B cell (primary cell): ENCODE data around the gene NFATC2. TPM values are rescaled to one million over a fixed set of nuclear protein-coding genes. Genes with fewer than 3 reads are reported as not detected.
"Not testable (repeated sequence)": the region's sequence is repeated elsewhere in the genome, so short reads cannot be mapped to it uniquely, and the experiment has no call there.

ENCODE experiments used
- ATAC-seq: fragments of 200-7000 bp; cut with Tn5 transposase; one replicate; pipeline ENCODE4 v1.10.0; 2021; ENCODE audit warnings: low read depth, mild to moderate bottlenecking, moderate number of reproducible peaks, moderate library complexity
- CTCF ChIA-PET: fragments of 350-600 bp; sonication (Branson Sonifier 250); formaldehyde crosslinking; loops from one replicate; lab custom pipeline; 2021; ENCODE audit warnings: antibody characterized with exemption, inconsistent platforms; lab: Charles Lee
- POLR2A ChIA-PET: fragments of 350-600 bp; sonication (Branson Sonifier 250); formaldehyde crosslinking; loops from one replicate; lab custom pipeline; 2021; ENCODE audit warnings: antibody characterized with exemption; lab: Charles Lee
- DNase-seq: peaks from one replicate; pipeline ENCODE4 v3.0.0; 2013
- H2AFZ ChIP-seq: 2 replicates; pipeline ENCODE4 v1.6.1; 2012; ENCODE audit warnings: mild to moderate bottlenecking, low read depth, low read length; ENCODE audit not compliant: insufficient read depth, poor library complexity, severe bottlenecking
- H3K27ac ChIP-seq, 2 donors: 1 replicate in 1 of 2; 2 replicates in 1 of 2; pipeline ENCODE4 v1.5.1; 2012 to 2013; ENCODE audit warnings: low read length in 2 of 2, mild to moderate bottlenecking in 2 of 2, moderate library complexity in 1 of 2
- H3K27me3 ChIP-seq, 4 experiments: fragments of 200-600 bp in 1 of 4; sonication (generic) in 1 of 4; replicated peaks in 1 of 4; 1 replicate in 2 of 4; 2 replicates in 2 of 4; pipeline versions ENCODE4 v1.6.1 to v1.7.0; 2013 to 2016; ENCODE audit warnings: low read length in 3 of 4, mild to moderate bottlenecking in 2 of 4, mixed read lengths in 1 of 4, moderate library complexity in 1 of 4; ENCODE audit not compliant: insufficient read depth in 4 of 4, control insufficient read depth in 3 of 4; ENCODE audit errors: control extremely low read depth in 1 of 4
- H3K36me3 ChIP-seq, 2 experiments: replicated peaks in 1 of 2; 1 replicate in 1 of 2; 2 replicates in 1 of 2; pipeline versions ENCODE4 v1.6.1 to v1.7.1; 2013; ENCODE audit warnings: low read length in 1 of 2; ENCODE audit not compliant: insufficient read depth in 2 of 2, control insufficient read depth in 1 of 2; ENCODE audit errors: control extremely low read depth in 1 of 2, extremely low read depth in 1 of 2
- H3K4me1 ChIP-seq, 2 donors: fragments of 200-600 bp in 1 of 2; sonication (generic) in 1 of 2; 1 replicate in 1 of 2; 2 replicates in 1 of 2; pipeline versions ENCODE4 v1.5.1 to v1.6.1; 2013 to 2017; ENCODE audit warnings: low read length in 2 of 2; ENCODE audit not compliant: control insufficient read depth in 2 of 2, insufficient read depth in 2 of 2
- H3K4me2 ChIP-seq: replicated peaks from 2 replicates; pipeline ENCODE3; 2012; ENCODE audit warnings: mild to moderate bottlenecking, low read depth, low read length; ENCODE audit not compliant: poor library complexity, severe bottlenecking
- H3K4me3 ChIP-seq, 5 experiments: fragments of 200-600 bp in 1 of 5; sonication (generic) in 1 of 5; 1 replicate in 3 of 5; 2 replicates in 2 of 5; pipeline versions ENCODE4 v1.5.1 to v1.7.0; 2011 to 2016; ENCODE audit warnings: low read length in 4 of 5, mild to moderate bottlenecking in 4 of 5, low read depth in 2 of 5, control low read depth in 1 of 5, moderate library complexity in 1 of 5; ENCODE audit not compliant: insufficient read depth in 1 of 5; ENCODE audit errors: control extremely low read depth in 1 of 5, extremely low read depth in 1 of 5
- H3K79me2 ChIP-seq: fragments of 200-600 bp; sonication (generic); one replicate; pipeline ENCODE4 v1.6.0; 2016; ENCODE audit warnings: low read length; ENCODE audit not compliant: control insufficient read depth, insufficient read depth
- H3K9ac ChIP-seq: fragments of 200-600 bp; sonication (generic); 2 replicates; pipeline ENCODE4 v1.6.1; 2017; ENCODE audit warnings: mild to moderate bottlenecking, low read length, moderate library complexity
- H3K9me3 ChIP-seq, 3 donors: one replicate each; pipeline versions ENCODE4 v1.6.1 to v1.7.1; 2013; ENCODE audit warnings: low read length in 2 of 3; ENCODE audit not compliant: control insufficient read depth in 2 of 3, insufficient read depth in 1 of 3; ENCODE audit errors: control extremely low read depth in 1 of 3
- H4K20me1 ChIP-seq: 2 replicates; pipeline ENCODE4 v1.6.0; 2012; ENCODE audit warnings: mild to moderate bottlenecking, low read length; ENCODE audit not compliant: insufficient read depth, control insufficient read depth, poor library complexity, severe bottlenecking
- H3K27ac Mint-ChIP-seq: one replicate; pipeline ENCODE4 v1.8.0; 2021; ENCODE audit warnings: mixed read lengths
- H3K27me3 Mint-ChIP-seq: one replicate; pipeline ENCODE4 v1.8.0; 2021; ENCODE audit warnings: mixed read lengths
- H3K4me1 Mint-ChIP-seq: one replicate; pipeline ENCODE4 v1.8.0; 2021; ENCODE audit warnings: mixed read lengths
- H3K4me3 Mint-ChIP-seq: one replicate; pipeline ENCODE4 v1.8.0; 2021; ENCODE audit warnings: mixed read lengths
- H3K9me3 Mint-ChIP-seq: one replicate; pipeline ENCODE4 v1.8.0; 2022; ENCODE audit warnings: mixed read lengths; ENCODE audit not compliant: insufficient read depth
- EZH2 ChIP-seq: IDR thresholded peaks from 2 replicates; pipeline ENCODE4 v1.6.1; 2012; ENCODE audit warnings: borderline replicate concordance, low read depth, mild to moderate bottlenecking, moderate library complexity, low read length; ENCODE audit not compliant: insufficient read depth, poor library complexity, severe bottlenecking
- WGBS: methylation state at CpG from one replicate; pipeline ENCODE4 v1.1.5; 2013; ENCODE audit warnings: missing lambda C conversion rate; ENCODE audit not compliant: insufficient coverage; 5-methylcytosine and 5-hydroxymethylcytosine counted together
- intact Hi-C: fragments of 100-400 bp; cut with micrococcal nuclease; formaldehyde crosslinking; loops from one replicate; pipeline ENCODE4 v1.10.0; 2022
- polyA plus RNA-seq: library from polyadenylated mRNA; depleted of rRNA; stranded (reverse); fragments of >200 nt; gene quantifications from 2 replicates; pipeline ENCODE4 v1.2.3, GENCODE V29; 2012
- total RNA-seq, 2 donors: library from RNA; stranded (reverse); fragments of 120-200 nt in 1 of 2; gene quantifications; 1 replicate in 1 of 2; 2 replicates in 1 of 2; pipeline versions ENCODE4 v1.2.3 to v1.2.4, GENCODE V29; 2013 to 2022
- TF ChIP-seq, protein P1 (sequence below): fragments of 200-600 bp; IDR thresholded peaks from one replicate; pipeline ENCODE4 v1.8.0; 2022; ENCODE audit warnings: antibody characterized with exemption, mild to moderate bottlenecking

The NFATC2 gene
- total and polyA plus RNA-seq, 2 donors (not counting 1 experiment from before 2014, with no cell fraction given), result 10.1 to 38.0 TPM

GRCh38 chr20:51345601-51346101 lies 196.9 kb downstream of the NFATC2 start:
- H3K27ac Mint-ChIP-seq, result no peak overlapping the region

GRCh38 chr20:51343802-51344201 lies 198.7 kb downstream of the NFATC2 start:
- CTCF ChIA-PET, H3K27me3 ChIP-seq, DNase-seq, H3K27ac Mint-ChIP-seq, H3K4me1 ChIP-seq, POLR2A ChIA-PET, H3K27ac ChIP-seq, intact Hi-C loops, H3K4me3 ChIP-seq, H3K4me2 ChIP-seq, H3K79me2 ChIP-seq, H3K9me3 Mint-ChIP-seq, H2AFZ ChIP-seq, H3K4me3 Mint-ChIP-seq, H3K4me1 Mint-ChIP-seq, H3K9ac ChIP-seq, H3K36me3 ChIP-seq, ATAC-seq, H4K20me1 ChIP-seq: not testable (repeated sequence)
- 60% methylated on average over 1 of the region's 3 CpGs for WGBS
- peaks cover 0 to 11% (median 0%) of the 10 kb centered on the region in 3 donors for H3K9me3 ChIP-seq
- peaks cover 27% of the 10 kb centered on the region for H3K27me3 Mint-ChIP-seq

More at GRCh38 chr20:51345601-51346101, 196.9 kb downstream of the NFATC2 start:
- ATAC-seq, result no peak
- WGBS, result 85% methylated on average over 5 of the region's 8 CpGs
- H3K4me2 ChIP-seq, result no peak overlapping the region
- Mint-ChIP-seq H3K4me3 (no peak overlapping the region), H3K27me3 (peaks cover 27% of the 10 kb centered on the region), H3K4me1 (peaks cover 6% of the 10 kb centered on the region), H3K9me3 (peaks cover 3% of the 10 kb centered on the region)
- H4K20me1 ChIP-seq, result no peaks in the 10 kb centered on the region
- H2AFZ ChIP-seq, result no peak overlapping the region
- TF ChIP-seq, protein P1, sequence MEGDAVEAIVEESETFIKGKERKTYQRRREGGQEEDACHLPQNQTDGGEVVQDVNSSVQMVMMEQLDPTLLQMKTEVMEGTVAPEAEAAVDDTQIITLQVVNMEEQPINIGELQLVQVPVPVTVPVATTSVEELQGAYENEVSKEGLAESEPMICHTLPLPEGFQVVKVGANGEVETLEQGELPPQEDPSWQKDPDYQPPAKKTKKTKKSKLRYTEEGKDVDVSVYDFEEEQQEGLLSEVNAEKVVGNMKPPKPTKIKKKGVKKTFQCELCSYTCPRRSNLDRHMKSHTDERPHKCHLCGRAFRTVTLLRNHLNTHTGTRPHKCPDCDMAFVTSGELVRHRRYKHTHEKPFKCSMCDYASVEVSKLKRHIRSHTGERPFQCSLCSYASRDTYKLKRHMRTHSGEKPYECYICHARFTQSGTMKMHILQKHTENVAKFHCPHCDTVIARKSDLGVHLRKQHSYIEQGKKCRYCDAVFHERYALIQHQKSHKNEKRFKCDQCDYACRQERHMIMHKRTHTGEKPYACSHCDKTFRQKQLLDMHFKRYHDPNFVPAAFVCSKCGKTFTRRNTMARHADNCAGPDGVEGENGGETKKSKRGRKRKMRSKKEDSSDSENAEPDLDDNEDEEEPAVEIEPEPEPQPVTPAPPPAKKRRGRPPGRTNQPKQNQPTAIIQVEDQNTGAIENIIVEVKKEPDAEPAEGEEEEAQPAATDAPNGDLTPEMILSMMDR, result no peak
- TF ChIP-seq EZH2, result no peak
- no peaks in the 10 kb centered on the region for H3K79me2 ChIP-seq
- H3K4me3 ChIP-seq, result no peak overlapping the region
- POLR2A ChIA-PET, result no interaction called here
- DNase-seq, result no peak
- peaks cover 0 to 7% (median 0%) of the 10 kb centered on the region in 4 experiments for H3K27me3 ChIP-seq
- CTCF ChIA-PET, result no interaction called here
- no peaks in the 10 kb centered on the region for H3K36me3 ChIP-seq
- intact Hi-C loops, result no loop called here
- no peaks in the 10 kb centered on the region for H3K4me1 ChIP-seq
- peaks cover 0 to 11% (median 0%) of the 10 kb centered on the region in 3 donors for H3K9me3 ChIP-seq
- no peak overlapping the region for H3K27ac ChIP-seq
- no peak overlapping the region for H3K9ac ChIP-seq
